ENCODE data around the gene DDB1. TPM values are rescaled to one million over a fixed set of nuclear protein-coding genes. Genes with fewer than 3 reads are reported as not detected.

DDB1 gene
- total and polyA plus RNA-seq, 5 experiments from 2014 or later = 105 to 184 (median 125) TPM

DNA sequence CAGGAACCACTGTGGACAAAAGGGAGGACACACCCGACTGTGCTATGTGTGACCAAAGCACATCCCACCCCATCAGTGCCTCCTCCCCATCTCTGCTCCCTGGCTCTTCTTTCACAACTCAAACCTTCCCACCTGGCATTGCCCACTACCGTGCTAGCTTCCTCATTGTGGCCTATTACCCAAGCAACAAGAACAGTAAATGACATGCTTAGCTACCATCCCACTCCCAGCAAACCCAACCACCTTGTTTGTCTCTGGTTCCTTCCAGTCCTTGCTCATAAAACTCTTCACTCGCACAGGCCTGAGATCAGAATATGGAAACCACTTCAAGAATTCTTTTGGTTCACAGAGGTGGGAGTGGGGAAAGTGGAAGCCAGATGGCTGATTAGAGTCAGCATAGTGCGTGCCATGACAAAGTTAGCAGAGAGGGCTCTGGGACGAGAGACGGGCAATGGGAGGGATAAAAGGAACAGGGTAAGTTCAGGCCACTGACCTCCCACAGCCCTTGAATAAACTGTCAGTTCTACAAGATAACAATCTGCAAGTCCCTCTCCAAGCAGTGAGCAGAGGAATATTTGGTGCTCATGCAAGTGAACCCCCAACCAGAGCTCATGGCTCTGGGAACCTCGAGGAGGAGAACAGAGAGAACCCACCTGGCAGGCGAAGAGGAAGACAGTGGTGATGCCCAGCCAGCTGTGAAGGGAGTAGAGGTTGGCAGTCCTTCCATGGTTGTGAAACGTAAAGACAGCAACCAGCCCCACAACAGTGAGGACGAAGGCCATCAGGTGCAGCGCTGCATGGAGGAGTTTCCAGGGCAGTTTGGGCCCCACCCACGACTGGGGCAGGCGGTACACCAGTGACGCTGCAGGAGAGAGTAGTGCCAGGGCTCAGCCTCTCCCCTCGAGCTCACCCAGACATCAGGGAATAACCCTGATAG is 20.5 kb upstream of the DDB1 start:
- H3K4me1 Mint-ChIP-seq = peaks cover 8 to 40% (median 18%) of the 10 kb centered on the region in 4 donors
- DNase-seq (no peak), ATAC-seq (no peak)
- H3K4me3 Mint-ChIP-seq = peak overlapping the region in 2 of 10 donors; percentile 38 to 63
- no peaks in the 10 kb centered on the region for H3K9me3 Mint-ChIP-seq
- POLR2A ChIA-PET = no interaction called here
- no peaks in the 10 kb centered on the region for H3K27me3 Mint-ChIP-seq
- peak overlapping the region in 3 of 10 donors; percentile 34 to 72 (median 51) for H3K27ac Mint-ChIP-seq
- H3K36me3 Mint-ChIP-seq = peaks cover 4 to 40% (median 14%) of the 10 kb centered on the region in 3 donors

DNA sequence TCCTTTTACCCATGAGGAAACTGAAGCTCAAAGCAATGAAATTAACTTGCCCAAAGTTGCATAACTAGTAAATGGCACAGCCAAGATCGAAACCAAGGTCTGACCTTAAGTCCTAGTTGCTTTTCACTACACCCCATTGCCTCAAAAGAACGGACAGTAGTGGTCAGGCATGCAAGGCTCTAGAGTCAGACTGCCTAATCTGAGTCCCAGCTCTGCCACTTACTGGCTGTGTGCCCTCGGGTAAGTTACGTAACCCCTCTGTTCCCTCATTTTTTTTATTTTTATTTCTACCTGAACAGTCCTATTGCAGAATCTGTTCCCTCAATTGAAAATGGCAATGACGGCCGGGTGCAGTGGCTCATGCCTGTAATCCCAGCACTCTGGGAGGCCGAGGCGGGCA is 19.1 kb upstream of the DDB1 start:
- DNase-seq (no peak), ATAC-seq (no peak)
- H3K36me3 Mint-ChIP-seq = peaks cover 4 to 46% (median 14%) of the 10 kb centered on the region in 3 donors
- H3K9me3 Mint-ChIP-seq = no peaks in the 10 kb centered on the region
- H3K27me3 Mint-ChIP-seq = no peaks in the 10 kb centered on the region
- no peak overlapping the region for H3K4me3 Mint-ChIP-seq
- POLR2A ChIA-PET = interaction anchor here (1.0 kb wide), 1 partner anchor 40 kb away, joined by 5 read pairs; no protein-coding TSS in a partner anchor
- peaks cover 8 to 29% (median 15%) of the 10 kb centered on the region in 4 donors for H3K4me1 Mint-ChIP-seq
- no peak overlapping the region for H3K27ac Mint-ChIP-seq

- POLR2A ChIA-PET = interaction anchor here (1.6 kb wide), 1 partner anchor 11 kb away, joined by 4 read pairs; the partner anchor contains the start of genes CYB561A3 and TMEM138
- H3K36me3 Mint-ChIP-seq = peaks cover 4 to 48% (median 16%) of the 10 kb centered on the region in 3 donors
- no peak overlapping the region for H3K27ac Mint-ChIP-seq
- ATAC-seq (no peak), DNase-seq (peak in 1 of 10 donors; percentile 52)
- H3K4me3 Mint-ChIP-seq = no peak overlapping the region
- H3K4me1 Mint-ChIP-seq = peaks cover 5 to 20% (median 12%) of the 10 kb centered on the region in 4 donors
- no peaks in the 10 kb centered on the region for H3K27me3 Mint-ChIP-seq
- no peaks in the 10 kb centered on the region for H3K9me3 Mint-ChIP-seq
Observed at GRCh38 chr11:61350803-61351202, 17.9 kb upstream of the DDB1 start.

- H3K9me3 Mint-ChIP-seq = no peaks in the 10 kb centered on the region
- H3K27ac Mint-ChIP-seq = no peak overlapping the region
- H3K4me3 Mint-ChIP-seq = no peak overlapping the region
- ATAC-seq = no peak
- H3K27me3 Mint-ChIP-seq = no peaks in the 10 kb centered on the region
- DNase-seq = peak in 1 of 10 donors; percentile 28
- H3K4me1 Mint-ChIP-seq = peaks cover 5 to 20% (median 12%) of the 10 kb centered on the region in 4 donors
- H3K36me3 Mint-ChIP-seq = peaks cover 4 to 47% (median 16%) of the 10 kb centered on the region in 3 donors
- POLR2A ChIA-PET = interaction anchor here (1.6 kb wide), 1 partner anchor 12 kb away, joined by 4 read pairs; the partner anchor contains the start of genes CYB561A3 and TMEM138
Observed at GRCh38 chr11:61350336-61350735, 17.4 kb upstream of the DDB1 start.

GRCh38 chr11:61349916-61350315 is 17.0 kb upstream of the DDB1 start:
- no peak for ATAC-seq
- Mint-ChIP-seq H3K9me3 (no peaks in the 10 kb centered on the region), H3K4me1 (peaks cover 5 to 20% (median 11%) of the 10 kb centered on the region in 4 donors), H3K4me3 (no peak overlapping the region), H3K27ac (peak overlapping the region in 2 of 10 donors; percentile 56 to 66), H3K27me3 (no peaks in the 10 kb centered on the region), H3K36me3 (peaks cover 4 to 44% (median 16%) of the 10 kb centered on the region in 3 donors)
- POLR2A ChIA-PET = no interaction called here
- DNase-seq = peak in 1 of 10 donors; percentile 31

- ATAC-seq = no peak
- H3K9me3 Mint-ChIP-seq = no peaks in the 10 kb centered on the region
- H3K4me1 Mint-ChIP-seq = peaks cover 5 to 16% (median 12%) of the 10 kb centered on the region in 4 donors
- no peaks in the 10 kb centered on the region for H3K27me3 Mint-ChIP-seq
- POLR2A ChIA-PET = interaction anchor here (1.1 kb wide), 1 partner anchor 8 kb away, joined by 3 read pairs; no protein-coding TSS in a partner anchor
- peak in 1 of 10 donors; percentile 60 for DNase-seq
- H3K36me3 Mint-ChIP-seq = peaks cover 4 to 43% (median 16%) of the 10 kb centered on the region in 3 donors
- H3K27ac Mint-ChIP-seq = peak overlapping the region in 1 of 10 donors; percentile 66
- no peak overlapping the region for H3K4me3 Mint-ChIP-seq
Observed at GRCh38 chr11:61349189-61349751, 16.4 kb upstream of the DDB1 start.

- DNase-seq (no peak), ATAC-seq (no peak)
- no peaks in the 10 kb centered on the region for H3K27me3 Mint-ChIP-seq
- peaks cover 4 to 37% (median 13%) of the 10 kb centered on the region in 3 donors for H3K36me3 Mint-ChIP-seq
- POLR2A ChIA-PET = interaction anchor here (0.8 to 1.1 kb wide), 3 partner anchors 10 to 15 kb away, joined by 3 read pairs; no protein-coding TSS in a partner anchor
- no peak overlapping the region for H3K4me3 Mint-ChIP-seq
- peak overlapping the region in 1 of 10 donors; percentile 78 for H3K27ac Mint-ChIP-seq
- H3K9me3 Mint-ChIP-seq = no peaks in the 10 kb centered on the region
- H3K4me1 Mint-ChIP-seq = peaks cover 3 to 6% (median 4%) of the 10 kb centered on the region in 4 donors
Observed at GRCh38 chr11:61347916-61348461, 15.1 kb upstream of the DDB1 start.

DNA sequence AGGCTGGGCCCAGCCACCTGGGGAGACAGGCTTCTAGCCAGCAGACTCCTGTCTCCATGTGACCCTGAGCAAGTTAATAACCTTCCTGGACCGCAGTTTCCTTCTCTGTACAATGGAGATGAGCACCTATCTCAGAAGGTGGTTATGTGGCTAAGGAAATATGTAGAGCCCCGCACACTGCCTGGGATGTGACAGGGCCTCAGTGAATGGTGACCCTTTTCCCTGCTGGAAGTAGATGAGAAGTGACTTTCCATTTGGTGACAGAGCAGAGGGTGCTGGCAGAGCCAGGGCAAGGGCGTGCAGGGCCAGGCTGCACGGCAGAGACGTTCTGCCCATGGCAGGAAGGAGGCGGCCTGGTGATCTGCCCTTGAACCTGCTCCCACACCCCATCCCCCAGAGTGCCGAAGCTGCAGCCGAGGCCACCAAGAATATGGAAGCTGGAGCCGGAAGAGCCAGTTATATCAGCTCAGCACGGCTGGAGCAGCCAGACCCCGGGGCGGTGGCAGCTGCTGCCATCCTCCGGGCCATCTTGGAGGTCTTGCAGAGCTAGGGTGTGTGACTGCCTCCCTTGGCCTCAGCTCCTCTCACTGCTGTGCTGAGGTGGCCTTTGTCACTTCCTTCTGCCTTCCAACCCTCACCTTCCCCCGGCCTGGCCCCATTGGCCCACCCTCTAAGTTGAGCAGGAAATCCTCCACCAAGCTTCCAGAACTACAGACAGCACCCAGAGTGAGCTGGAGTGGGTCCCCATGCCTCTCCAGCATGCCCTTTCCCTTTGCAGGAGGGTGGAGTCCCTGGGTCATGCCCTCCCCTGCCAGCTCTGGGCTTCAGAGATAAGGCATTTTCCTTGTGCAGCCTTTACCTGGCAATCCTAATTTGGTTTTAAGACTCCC is 13.3 kb upstream of the DDB1 start:
- POLR2A ChIA-PET = interaction anchor here (1.7 kb wide), 1 partner anchor 9 kb away, joined by 3 read pairs; no protein-coding TSS in a partner anchor
- H3K4me1 Mint-ChIP-seq = peaks cover 0 to 4% (median 2%) of the 10 kb centered on the region in 4 donors
- no peaks in the 10 kb centered on the region for H3K9me3 Mint-ChIP-seq
- DNase-seq (no peak), ATAC-seq (no peak)
- peaks cover 4 to 29% (median 10%) of the 10 kb centered on the region in 3 donors for H3K36me3 Mint-ChIP-seq
- H3K27ac Mint-ChIP-seq = peak overlapping the region in 6 of 10 donors; percentile 12 to 77 (median 62)
- no peak overlapping the region for H3K4me3 Mint-ChIP-seq
- no peaks in the 10 kb centered on the region for H3K27me3 Mint-ChIP-seq

DNA sequence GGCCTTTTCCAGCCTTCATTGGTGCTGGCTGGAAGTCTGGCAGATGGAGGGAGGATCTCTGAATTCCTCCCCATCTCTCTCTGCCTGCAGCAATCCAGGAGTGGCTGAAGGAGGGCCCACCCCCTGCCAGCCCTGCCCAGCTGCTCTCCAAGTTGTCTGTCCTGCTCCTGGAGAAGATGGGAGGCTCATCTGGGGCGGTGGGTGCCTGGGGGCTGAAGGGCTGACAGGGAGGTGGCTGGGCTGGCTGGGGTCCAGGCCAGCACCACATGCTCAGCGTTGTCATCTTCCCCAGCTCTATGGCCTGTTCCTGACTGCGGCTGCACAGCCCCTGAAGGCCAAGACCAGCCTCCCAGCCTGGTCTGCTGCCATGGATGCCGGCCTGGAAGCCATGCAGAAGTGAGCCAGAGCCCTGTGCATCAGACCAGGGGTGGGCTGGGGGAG is 12.3 kb upstream of the DDB1 start:
- Mint-ChIP-seq H3K4me1 (peaks cover 0 to 4% (median 2%) of the 10 kb centered on the region in 4 donors), H3K36me3 (peaks cover 4 to 28% (median 13%) of the 10 kb centered on the region in 3 donors), H3K27me3 (no peaks in the 10 kb centered on the region), H3K9me3 (no peaks in the 10 kb centered on the region), H3K4me3 (no peak overlapping the region), H3K27ac (no peak overlapping the region)
- no peak for DNase-seq
- ATAC-seq = no peak
- POLR2A ChIA-PET = interaction anchor here (1.7 kb wide), 1 partner anchor 10 kb away, joined by 3 read pairs; no protein-coding TSS in a partner anchor

GRCh38 chr11:61343792-61344745 is 11.2 kb upstream of the DDB1 start:
- no peak for ATAC-seq
- H3K27me3 Mint-ChIP-seq = no peaks in the 10 kb centered on the region
- peak in 1 of 10 donors; percentile 38 for DNase-seq
- H3K27ac Mint-ChIP-seq = no peak overlapping the region
- no peak overlapping the region for H3K4me3 Mint-ChIP-seq
- peaks cover 0 to 24% (median 10%) of the 10 kb centered on the region in 3 donors for H3K36me3 Mint-ChIP-seq
- peaks cover 0 to 6% (median under 1%) of the 10 kb centered on the region in 4 donors for H3K4me1 Mint-ChIP-seq
- POLR2A ChIA-PET = interaction anchor here (0.7 kb wide), 1 partner anchor 128 kb away, joined by 10 read pairs; no protein-coding TSS in a partner anchor
- no peaks in the 10 kb centered on the region for H3K9me3 Mint-ChIP-seq

All from naive thymus-derived CD8-positive, alpha-beta T cell (primary cell).